Activated CD8-positive, alpha-beta memory T cell treated with anti-CD3 and anti-CD28 coated beads, Interleukin-2, amount 50 U/mL, for 48 hours (primary cell): ENCODE measurements around the gene FUT9.

Experiments
- DNase-seq: peaks from one replicate; pipeline ENCODE4 v3.0.0-alpha.2; 2020

The FUT9 gene

DNA sequence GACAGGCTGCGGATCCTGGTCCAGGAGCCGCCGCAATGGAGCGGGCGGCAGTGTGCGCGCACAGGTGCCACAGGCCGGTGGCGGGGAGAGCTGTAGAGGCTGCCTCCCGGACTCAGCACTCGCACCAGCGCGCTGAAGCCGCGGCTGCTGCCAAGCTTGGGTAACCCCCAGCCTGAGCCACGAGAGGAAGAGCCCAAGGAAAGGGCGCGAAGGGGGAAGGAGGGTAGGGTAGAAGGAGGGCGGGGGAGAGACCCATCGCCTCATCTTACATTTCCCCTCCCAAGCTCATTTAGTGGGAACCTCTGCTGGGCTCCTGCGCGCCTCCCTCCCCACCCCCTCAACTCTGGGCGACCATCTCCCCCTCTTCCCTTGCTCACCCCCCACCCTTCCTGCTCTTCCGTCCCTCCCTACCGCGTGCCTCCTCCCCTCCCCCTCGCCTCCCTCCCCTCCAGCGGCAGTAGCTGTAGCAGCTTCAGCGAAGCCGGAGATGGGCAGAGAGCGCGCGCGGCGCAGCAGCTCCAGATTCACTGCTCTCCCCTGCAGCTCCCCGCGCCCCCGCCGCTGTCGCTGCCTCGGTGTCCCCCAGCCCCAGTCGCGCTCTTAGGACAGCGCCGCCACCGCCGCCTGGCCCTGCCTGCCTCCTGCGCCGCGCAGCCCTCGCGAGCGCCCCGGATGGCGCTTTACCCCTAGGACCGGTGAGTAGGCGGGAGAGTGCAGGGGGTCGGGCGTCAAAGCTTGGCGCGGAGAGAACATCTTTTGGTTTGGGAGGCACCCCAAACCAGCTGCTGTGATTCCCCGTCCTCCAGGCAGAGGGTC is at the start of gene FUT9:
TSS of gene FUT9 (plus strand) at position 457 of the 816 bp plus-strand sequence. CDS start 187,182 bp downstream, outside the sequence.
- no peak for DNase-seq

- DNase-seq = no peak
These were observed 48.2 kb upstream of the FUT9 start for GRCh38 chr6:95967594-95967993.

DNA sequence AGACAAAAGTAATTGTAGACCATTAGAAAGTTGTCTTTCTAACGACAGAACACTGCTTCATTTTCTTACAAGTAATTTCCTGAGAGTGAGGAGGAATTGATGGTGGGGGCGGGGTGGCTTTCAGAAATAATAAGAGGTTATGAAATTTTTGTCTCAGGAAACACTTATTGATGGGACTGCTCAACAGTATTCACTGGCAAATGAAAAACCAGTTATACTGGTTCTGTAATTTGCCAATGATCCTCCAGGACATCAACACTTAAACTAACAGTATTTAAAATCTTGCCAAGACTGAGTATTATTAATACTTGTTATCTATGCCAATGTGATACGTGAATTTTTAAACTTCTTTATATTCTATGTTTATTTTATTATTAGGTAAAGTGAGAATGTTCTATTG is 41.8 kb upstream of the FUT9 start:
- DNase-seq = no peak

DNA sequence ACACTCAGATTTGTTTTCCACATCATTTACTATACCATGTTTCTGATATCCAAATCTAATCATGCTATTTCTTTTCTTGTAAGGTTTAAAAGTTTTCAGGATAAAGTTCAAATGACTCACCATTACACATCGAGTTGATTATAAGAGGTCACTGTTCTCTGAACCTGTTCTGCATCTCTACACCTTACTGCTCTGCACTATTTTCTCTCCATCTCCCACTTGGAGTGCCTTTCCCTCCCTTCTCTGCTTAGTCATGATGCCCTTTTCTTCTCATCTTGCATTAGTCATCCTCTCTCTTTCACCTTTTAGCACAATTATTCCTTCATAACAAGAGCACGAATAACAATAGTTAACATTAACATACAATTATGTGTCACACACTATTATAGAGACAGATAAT is 37.5 kb upstream of the FUT9 start:
- DNase-seq = no peak

- no peak for DNase-seq
These were observed 23.9 kb upstream of the FUT9 start for GRCh38 chr6:95991906-95992305.

GRCh38 chr6:95994151-95994550 is 21.6 kb upstream of the FUT9 start:
- no peak for DNase-seq

- DNase-seq = no peak
These were observed 17.6 kb upstream of the FUT9 start for GRCh38 chr6:95998133-95998532.

DNA sequence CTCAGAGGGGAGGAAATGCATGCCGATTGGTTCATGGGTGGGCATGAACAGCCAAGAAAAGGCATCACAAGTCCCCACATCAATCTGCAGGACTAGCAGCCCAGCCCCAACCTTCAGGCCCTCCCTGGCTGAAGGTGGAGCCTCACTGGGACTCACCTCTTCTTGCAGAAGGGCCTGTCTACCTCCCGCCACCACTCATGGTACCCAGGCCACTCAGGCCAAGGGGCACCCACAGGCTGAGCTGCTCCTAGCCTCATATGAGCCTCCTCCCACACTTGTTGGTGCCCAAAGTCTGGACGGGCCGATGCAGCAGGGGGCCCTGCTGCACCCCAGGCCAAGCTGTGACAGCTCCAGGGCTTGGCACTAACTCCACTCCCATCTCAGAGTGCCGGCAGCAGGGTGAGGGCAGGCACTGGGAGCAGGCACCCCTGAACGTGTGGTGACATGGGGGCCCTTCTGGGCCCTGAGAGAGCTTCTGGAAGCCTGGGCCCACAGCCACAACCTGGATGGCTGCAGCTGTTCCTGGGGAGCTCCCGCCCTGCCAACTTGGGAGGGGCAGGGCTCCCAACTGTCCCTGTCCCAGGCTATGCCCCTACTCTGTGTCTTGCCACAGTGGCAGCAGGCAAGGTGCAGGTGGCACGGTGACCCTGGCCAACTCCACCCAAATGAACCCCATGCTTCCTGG is 13.7 kb upstream of the FUT9 start:
- no peak for DNase-seq

- no peak for DNase-seq
These were observed 13.2 kb upstream of the FUT9 start for GRCh38 chr6:96002576-96002910.

DNA sequence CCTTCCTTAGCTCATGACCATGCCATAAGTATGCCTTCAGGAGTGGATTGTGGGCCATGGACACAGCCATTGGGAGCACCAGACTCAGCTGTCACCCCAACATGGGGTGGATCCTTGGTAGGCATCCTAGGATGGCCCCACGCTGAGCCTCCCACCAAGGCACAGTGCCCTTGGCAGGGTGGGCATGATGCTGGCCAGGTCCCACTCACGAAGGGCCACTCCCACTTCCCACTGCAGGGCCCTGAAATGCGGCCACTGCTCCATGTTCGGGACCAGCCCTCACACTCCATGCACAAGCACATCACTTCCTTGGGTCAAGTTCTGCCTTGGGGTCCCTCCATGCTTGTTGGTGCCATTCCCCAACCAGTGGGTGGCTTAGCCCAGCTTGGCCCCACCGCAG is 12.9 kb upstream of the FUT9 start:
- no peak for DNase-seq

DNA sequence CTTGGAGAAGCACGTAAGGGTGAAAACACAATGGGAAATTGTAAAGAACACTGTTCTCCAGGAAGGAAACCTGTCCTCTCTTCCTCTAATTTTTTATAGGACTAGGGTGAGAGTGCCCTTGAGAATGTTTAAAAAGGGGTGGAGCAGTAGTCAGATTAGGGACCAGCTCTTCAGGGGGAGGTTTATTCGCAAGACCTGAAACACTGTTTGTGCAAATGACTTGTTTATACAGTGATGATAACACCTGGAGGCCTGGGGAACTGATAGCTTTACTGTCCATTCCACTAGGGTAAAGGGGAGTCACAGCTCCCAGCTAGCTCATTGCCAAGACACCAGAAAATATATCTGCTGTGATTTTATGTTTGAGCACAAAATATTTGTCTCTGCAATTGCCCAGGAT is 8.1 kb upstream of the FUT9 start:
- DNase-seq = no peak

GRCh38 chr6:96013531-96013930 is 2.2 kb upstream of the FUT9 start:
- DNase-seq = no peak

DNA sequence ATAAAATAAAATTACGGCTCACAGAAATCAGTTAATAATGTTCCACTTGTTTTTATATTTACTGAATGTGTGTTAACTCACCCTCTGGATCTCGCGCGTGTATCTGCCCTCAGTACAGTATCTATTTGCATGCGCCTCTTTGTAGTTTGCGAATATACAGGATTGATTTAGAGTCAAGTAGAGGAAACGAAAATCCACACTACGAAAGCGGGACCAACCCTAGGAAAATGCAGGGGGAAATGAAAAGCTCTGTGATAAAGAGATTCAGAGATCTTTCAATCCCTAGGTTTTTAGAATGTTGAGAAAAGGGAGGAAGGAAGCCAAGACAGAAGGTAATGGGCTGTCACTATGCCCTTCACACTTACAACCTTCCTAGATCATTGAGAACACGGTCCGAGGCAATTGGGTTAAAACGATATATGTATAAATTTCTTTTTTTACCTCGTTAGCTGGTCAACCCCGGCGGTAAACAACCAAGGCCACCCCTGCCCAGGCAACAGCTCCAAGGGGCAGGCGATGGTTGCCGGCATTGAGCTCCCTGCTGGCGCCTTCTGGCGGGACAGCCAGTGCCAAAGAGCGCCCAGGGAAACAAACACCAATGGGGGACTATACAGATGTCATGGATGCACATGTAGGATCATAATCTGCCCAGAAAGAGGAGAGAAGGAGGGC is 792 bp upstream of the FUT9 start:
- DNase-seq = no peak

GRCh38 chr6:96016334-96017069 is 728 bp downstream of the FUT9 start:
- no peak for DNase-seq

DNA sequence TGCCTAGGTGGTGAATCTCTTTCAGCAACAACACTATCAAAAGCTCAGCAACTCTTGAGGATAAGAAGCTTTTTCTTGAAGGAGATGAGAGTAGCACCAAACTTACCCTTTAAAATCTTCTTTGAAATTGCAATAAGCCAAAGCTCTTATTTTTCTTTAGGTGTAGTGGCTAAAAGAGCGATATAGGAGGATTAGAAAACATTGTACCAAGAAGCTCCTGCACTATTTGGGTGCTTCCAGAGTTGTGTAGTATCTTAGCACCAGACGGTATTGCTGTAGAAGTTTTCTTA is 1.2 kb downstream of the FUT9 start:
- DNase-seq = no peak

DNA sequence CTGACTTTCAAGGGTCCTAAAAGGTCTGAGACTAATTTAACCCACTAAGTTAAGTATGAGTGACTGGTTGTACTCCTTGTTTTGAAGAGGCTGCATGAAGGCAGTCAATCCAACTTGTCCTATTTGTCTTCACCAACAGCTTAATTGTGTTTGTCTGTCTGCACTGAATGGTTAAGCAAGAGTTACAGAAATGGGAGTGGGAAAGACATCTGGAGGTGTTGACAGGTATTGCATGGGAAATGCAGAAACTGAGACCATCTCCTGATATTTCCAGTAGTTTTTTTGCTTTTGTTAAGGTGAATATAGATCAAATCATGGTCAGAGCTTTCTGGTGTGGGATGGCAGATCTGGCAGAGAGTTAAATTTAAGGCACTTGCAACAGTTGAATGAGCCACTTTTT is 6.5 kb downstream of the FUT9 start:
- DNase-seq = no peak

GRCh38 chr6:96032661-96033060 is 16.9 kb downstream of the FUT9 start:
- no peak for DNase-seq

- DNase-seq = no peak
These were observed 35.8 kb downstream of the FUT9 start for GRCh38 chr6:96051555-96051954.

- DNase-seq = no peak
These were observed 42.3 kb downstream of the FUT9 start for GRCh38 chr6:96058082-96058481.

DNA sequence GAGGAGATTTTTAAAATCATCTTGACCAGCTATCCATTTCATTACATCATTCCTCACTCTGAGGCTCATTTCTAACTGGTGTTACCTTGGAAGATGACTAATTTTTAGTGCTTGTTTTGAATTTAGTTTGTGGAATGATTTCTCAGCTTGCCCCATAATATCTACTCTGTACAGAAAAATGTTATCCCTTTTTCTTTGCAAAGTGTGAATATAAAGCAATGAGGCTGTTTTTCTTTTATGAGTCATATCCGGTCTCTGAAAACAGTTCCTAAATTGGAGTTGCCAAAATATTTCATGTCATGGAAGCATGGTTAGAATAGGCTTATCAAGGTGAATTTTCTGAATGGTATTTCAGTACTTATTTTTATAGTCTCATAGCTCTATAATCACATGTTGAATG is 43.8 kb downstream of the FUT9 start:
- no peak for DNase-seq

DNA sequence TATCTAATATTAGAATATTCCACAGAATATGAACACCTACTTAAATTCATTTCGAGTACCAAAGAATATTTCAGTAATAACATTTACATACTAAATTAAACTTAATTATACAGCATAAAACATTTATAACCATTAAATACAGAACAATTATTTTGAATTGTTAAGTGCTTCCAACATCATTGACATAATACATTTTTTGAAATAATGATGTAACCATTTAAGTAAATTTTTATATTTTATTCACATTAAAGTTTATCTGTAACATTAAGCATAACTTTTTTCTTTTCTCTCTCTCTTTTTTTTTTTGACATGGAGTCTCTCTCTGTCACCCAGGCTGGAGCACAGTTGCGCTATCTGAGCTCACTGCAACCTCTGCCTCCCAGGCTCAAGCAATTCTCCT is 44.5 kb downstream of the FUT9 start:
- DNase-seq = no peak

DNA sequence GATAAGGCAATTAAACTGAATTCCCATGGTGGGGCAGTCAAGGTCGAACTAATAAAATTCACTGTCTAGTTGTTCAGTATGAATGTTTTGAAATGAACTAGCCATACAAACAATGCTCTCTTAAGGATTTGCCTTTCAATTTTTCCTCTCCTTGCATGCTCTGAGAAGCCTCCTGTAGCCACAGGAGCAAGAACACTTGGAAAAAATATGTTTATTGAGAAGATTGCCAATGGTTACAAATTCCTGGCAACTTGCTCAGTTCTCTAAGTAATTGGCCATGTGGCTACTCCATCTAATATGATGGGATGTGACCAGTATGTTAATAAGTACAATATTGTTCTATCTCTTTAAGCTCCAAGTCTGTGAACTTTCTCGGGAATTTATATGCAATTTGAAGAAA is 49.4 kb downstream of the FUT9 start:
- no peak for DNase-seq

- DNase-seq = no peak
These were observed 50.6 kb downstream of the FUT9 start for GRCh38 chr6:96066376-96066775.

DNA sequence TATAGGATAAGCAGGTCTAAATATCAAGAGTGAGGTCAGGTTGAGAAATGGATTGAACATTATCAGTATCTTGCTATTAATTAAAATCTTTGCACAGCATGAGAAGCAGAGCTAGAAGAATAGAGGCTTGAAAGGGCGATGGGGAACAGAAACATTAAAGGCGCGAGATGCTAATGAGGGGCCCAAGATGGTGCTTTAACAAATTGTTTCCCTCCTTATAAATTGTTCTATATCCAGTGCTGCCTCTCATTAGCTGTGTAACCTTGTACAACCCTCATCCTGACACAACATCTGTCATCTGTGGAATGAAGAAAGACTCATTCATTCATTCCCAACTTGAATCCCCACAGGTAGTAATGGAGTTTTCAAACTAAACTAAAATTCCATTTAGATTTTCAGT is 57.8 kb downstream of the FUT9 start:
- no peak for DNase-seq
